Measurements from ENCODE around the gene BMP15.

BMP15 gene

GRCh38 chrX:50913520-50913919 is 3.0 kb downstream of the BMP15 start:
- no peak for DNase-seq (ENCODE audit: low spot score)
- no peak overlapping the region for H3K27ac ChIP-seq
- ChIA-PET CTCF (no interaction called here), POLR2A (ENCODE audit: low non-redundant PET) (no interaction called here)
- TF ChIP-seq CTCF (conservative IDR thresholded peaks at IDR 0.05; ENCODE audit: low read depth) = no peak

- POLR2A ChIA-PET (ENCODE audit: low non-redundant PET) = no interaction called here
- no peak for DNase-seq (ENCODE audit: low spot score)
- no peak overlapping the region for H3K27ac ChIP-seq
- CTCF ChIA-PET = interaction anchor here (0.6 to 1.2 kb wide), 2 partner anchors 13 to 226 kb away, joined by 5 to 6 read pairs; no protein-coding TSS in a partner anchor
- no peak for TF ChIP-seq CTCF (conservative IDR thresholded peaks at IDR 0.05; ENCODE audit: low read depth)
Measured at GRCh38 chrX:50920132-50920531, 9.6 kb downstream of the BMP15 start.

GRCh38 chrX:50927127-50927526 is 16.6 kb downstream of the BMP15 start:
- CTCF ChIA-PET = no interaction called here
- no peak for DNase-seq (ENCODE audit: low spot score)
- no peak overlapping the region for H3K27ac ChIP-seq
- TF ChIP-seq CTCF (conservative IDR thresholded peaks at IDR 0.05; ENCODE audit: low read depth) = no peak
- POLR2A ChIA-PET (ENCODE audit: low non-redundant PET) = no interaction called here

- no peak for DNase-seq (ENCODE audit: low spot score)
- no peak overlapping the region for H3K27ac ChIP-seq
- peak; percentile 19 for TF ChIP-seq CTCF (conservative IDR thresholded peaks at IDR 0.05; ENCODE audit: low read depth)
- POLR2A ChIA-PET (ENCODE audit: low non-redundant PET) = no interaction called here
- CTCF ChIA-PET = no interaction called here
Measured at GRCh38 chrX:50941638-50942037, 31.1 kb downstream of the BMP15 start.

- no peak overlapping the region for H3K27ac ChIP-seq
- no peak for DNase-seq (ENCODE audit: low spot score)
- POLR2A ChIA-PET (ENCODE audit: low non-redundant PET) = no interaction called here
- CTCF ChIA-PET = interaction anchor here (0.7 kb wide), 1 partner anchor 648 kb away, joined by 3 read pairs; no protein-coding TSS in a partner anchor
- TF ChIP-seq CTCF (conservative IDR thresholded peaks at IDR 0.05; ENCODE audit: low read depth) = no peak
Measured at GRCh38 chrX:50942471-50942870, 31.9 kb downstream of the BMP15 start.

- no peak for DNase-seq (ENCODE audit: low spot score)
- no peak overlapping the region for H3K27ac ChIP-seq
- ChIA-PET CTCF (interaction anchor here (0.6 kb wide), 1 partner anchor 110 kb away, joined by 3 read pairs; no protein-coding TSS in a partner anchor), POLR2A (ENCODE audit: low non-redundant PET) (no interaction called here)
- TF ChIP-seq CTCF (conservative IDR thresholded peaks at IDR 0.05; ENCODE audit: low read depth) = no peak
Measured at GRCh38 chrX:50952406-50952805, 41.9 kb downstream of the BMP15 start.

GRCh38 chrX:50953832-50954231 is 43.3 kb downstream of the BMP15 start:
- no peak for DNase-seq (ENCODE audit: low spot score)
- TF ChIP-seq CTCF (conservative IDR thresholded peaks at IDR 0.05; ENCODE audit: low read depth) = no peak
- CTCF ChIA-PET = no interaction called here
- H3K27ac ChIP-seq = no peak overlapping the region
- POLR2A ChIA-PET (ENCODE audit: low non-redundant PET) = no interaction called here
